T-helper 22 cell (primary cell): ENCODE measurements around the gene COPG1.

ENCODE experiments used
- DNase-seq: peaks from one replicate; pipeline ENCODE4 v3.0.0-alpha.2; 2020; ENCODE audit warnings: low read depth

Gene COPG1

DNA sequence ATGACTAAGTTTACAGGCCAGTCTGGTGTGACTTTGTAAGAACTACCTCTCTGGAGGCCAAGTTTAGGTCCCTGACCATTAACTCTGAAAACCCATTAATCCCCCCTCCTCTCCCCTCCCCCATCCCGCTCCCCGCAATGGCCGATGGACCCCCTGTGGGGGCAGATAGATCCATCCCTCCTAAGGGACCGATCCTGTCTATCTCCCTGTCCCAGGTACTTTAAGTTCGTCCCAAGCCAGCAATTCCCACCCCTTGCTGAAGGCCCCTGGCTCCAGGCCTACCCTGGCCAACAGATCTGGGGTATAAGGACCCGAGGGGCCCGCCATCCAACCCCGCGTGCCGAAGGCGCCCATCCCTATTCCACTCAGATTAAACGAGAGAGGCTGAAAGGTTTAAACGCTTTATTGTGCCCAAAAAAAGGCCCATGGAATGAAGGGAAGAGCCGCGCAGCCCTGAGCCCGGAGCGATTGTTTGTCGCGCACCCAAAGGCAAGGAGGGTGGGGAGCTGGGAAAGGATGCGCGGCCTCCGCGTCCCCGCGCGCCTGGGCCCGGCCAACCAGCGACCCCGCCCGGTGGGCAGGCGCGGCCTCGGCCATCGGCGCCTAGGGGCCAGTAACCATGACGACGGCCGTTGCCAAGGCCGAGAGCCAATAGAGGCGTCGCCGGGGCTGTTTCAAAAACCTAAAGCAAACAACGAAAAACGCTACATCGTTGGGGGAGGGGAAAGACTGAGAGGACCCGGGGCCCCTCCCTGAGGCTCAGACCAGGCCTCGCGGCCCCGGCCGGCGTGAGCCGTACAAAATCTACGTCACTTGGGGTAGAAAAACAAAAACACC is 65.2 kb downstream of the COPG1 start:
- peak; percentile 31 for DNase-seq

DNA sequence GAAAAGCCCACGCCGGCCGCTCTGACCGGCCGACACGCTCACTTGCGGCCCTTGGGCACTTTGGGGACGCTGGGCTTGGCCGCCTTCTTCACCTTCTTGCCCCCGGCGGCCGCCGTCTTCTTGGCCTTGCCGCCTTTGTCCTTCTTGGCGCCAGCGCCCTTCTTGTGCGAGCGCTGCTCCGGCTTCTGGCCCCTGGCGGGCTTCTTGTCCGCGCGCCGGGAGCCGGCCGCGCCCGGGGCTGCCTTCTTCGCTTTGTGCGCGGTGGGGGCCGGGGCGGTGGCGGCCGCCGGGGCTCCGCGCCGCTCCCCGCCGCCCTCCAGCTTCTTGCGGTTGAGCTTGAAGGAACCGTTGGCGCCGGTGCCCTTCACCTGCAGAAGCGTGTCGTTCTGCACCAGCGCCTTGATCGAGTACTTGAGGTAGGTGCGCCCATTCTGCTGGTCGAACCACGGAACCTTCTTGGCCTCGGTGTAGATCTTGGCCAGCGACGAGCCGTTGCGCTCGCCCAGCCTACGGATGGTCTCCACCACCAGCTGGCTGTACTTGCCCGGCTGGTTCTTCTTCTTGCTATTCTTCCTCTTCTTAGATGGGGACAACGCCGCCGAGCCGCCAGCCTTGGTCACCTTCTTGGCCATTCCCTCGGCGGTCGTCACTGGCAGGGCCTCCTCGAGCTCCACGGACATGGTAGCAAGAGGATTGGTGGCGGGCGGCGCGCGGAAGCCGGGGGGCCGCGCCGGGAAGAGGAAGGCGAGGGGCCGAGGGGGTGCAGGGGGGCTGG is 66.0 kb downstream of the COPG1 start:
- DNase-seq = no peak

DNA sequence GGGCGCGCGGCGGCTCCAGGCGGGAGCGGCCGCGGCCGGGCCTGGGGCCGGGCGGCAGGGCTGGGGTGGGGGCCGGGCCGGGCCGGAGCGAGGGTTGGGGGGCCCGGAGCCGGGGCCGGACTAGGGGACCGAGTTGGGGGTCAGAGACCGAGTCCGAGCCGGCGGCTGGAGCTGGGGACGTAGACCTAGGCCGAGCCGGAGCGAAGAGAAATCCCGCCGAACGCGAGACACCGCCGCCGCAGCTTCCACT is 66.5 kb downstream of the COPG1 start:
- no peak for DNase-seq

DNA sequence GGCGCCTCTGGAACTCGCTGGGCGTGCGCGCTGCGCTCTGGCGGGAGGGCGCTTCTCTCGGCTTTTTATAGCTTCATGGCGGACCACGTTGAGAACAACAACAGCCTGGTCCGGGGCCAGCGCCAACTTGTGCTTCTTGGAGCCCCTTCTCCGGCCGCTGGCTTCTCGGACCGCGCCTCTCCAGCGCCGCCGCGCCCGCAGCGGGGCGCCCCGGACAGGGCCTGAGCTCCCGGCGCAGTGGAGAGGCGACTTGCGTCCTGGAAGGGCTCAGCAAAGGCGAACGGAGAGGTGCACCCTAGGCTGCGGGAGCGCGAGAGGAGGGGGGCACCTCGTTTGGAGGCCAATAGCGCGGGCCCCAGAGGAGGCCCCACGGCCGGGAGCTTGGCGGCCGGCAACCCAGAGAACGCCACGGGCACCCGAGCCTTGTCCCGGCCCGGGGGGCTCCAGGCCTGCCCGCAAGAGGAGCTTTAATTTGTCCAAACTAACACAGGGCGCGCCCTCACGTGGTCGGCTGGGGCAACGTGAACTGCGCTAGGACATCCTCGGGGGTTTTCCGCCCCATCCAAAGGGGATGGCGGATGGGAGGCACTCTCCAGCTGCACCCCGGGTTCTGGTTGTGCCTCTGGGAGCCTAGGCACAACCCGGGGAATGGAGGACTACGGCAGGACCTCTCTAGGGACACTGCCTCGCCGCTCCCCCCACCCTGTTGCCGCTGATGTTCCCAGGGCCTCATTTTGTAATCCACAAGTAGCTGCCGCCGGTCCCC is 67.0 kb downstream of the COPG1 start:
- peak; percentile 65 for DNase-seq

DNA sequence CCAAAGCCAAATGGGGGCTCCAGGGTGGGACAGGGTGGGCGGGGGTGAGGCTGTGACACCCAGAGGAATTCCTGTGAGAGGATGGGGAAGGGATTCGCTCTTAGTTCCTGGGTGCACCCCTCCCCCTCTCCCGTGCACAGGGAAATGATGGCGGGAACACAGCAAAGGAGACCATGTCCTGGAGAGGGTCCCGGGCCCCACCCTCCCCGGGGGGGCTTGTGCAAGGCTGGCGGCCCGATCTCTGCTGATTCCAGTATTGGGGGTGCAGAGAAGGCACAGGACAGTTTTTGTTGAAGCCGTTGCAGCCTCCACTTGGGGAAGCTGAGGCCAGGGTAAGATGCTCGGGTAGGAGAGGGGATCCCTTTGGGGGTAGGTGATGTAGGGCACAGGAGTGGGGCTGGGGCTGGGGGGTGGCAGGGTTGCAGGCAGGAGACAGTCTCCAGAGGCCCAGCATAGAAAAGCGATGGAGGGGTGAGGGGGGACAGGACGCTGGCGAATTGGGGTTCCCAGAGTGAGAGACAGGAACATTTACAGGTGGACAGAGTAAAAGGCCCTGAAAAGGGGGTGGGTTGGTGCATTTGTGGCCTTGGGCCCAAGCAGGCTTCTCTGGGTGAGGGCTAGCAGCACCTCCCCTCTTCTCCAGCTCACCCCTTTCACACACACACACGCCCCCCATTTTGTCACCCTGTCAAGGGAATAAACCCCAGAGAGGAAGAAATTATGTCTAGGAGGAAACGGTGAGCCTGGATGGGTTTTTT is 67.8 kb downstream of the COPG1 start:
- DNase-seq = no peak

DNA sequence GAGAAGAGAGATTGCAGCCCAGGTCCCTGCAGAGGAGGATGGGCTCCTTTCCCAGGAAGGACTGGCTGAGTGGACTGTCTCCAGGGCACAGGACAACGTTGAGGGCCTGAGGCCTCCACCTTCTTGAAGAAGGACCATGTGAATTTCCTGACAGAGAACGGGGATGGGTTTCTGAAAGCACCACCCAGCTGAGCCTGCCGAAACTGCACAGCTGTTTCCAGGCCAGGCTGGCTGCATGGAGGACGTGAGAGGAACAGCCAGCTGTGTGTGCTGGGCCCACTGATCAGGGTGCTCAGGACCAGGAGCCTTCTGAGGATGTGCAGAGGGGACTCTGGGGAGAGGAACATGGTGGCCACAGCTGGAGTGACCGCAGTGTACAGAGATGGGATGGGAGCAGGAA is 68.4 kb downstream of the COPG1 start:
- DNase-seq = no peak

DNA sequence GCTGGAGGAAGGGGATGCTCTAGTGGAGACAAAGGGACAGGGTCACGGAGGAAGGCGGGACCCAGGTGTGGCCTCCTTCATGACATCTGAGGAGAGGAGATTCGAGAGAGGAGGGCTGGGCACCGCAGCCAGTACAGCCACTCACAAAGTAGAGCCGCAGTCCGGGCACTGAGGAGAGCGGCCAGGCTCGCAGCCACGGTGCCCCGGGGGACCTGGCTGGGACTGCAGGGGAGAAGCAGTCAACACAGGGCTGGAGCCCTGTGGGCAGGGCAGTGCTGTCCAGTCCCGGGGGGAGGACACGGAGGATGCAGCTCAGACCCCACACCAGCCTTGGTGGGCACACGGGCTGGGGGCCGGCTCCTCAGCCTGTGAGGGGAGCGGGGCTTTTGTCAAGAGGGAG is 69.5 kb downstream of the COPG1 start:
- DNase-seq = no peak

DNA sequence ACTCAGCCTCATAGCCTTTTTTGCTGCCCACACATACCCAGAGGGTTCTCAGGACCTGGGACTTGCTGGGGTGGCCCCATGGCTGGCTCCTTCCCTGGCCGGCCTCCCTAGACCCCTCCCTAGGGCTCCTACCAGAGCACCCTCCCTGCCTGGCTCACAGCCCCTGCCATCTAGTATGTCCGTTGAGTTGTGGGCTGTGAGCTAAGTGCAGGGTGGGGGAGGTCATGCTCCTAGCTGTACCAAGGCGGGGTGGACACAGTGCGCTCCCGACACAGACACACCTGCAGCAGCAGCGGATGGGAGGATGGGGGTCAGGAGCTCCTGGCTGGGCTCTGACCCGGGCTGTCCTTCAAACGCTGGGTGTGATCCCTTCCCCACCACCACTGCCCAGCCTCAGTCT is 70.9 kb downstream of the COPG1 start:
- no peak for DNase-seq

DNA sequence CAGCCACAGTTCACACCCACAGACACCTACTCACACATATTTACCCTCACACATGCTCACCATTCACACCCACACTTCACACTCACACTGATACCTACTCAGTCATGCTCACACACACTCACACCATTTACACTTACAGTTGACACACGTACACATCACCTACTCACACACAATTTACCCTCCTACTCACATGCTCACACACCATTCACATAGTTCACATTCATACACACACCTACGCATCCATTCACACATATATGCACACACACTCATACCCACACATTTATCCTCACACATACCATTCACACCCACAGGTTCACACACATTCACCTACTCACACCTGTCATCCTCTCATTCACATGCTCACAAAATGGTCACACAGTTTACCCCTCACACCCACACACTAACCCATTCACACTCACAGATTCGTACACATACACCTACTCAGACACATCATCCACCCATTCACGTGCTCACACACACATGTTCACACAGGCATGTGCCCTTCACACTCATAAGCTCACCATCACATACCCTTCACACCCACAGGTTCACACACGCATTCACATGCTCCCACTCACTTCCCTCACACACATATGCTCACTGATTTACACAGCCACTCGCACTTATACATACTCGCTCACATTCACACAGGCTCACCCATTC is 71.5 kb downstream of the COPG1 start:
- no peak for DNase-seq

DNA sequence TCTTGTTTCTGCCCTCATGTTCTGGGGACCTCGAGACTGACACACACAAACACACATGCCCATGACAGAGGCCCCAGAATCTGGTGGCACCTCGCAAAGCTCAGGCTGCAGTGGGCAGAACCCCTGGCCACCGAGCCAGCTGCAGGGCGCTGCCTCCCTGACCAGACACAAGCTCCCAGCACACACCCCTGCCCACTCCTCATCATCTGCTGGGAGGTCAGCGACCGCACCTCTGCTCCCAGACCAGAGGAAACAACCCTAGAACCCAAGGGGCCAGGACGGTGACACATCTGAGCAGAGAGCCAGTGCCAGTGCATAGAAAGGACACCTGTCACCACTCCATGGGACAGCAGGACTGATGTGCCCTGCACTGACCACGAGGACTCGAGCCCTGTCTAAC is 72.5 kb downstream of the COPG1 start:
- no peak for DNase-seq

DNA sequence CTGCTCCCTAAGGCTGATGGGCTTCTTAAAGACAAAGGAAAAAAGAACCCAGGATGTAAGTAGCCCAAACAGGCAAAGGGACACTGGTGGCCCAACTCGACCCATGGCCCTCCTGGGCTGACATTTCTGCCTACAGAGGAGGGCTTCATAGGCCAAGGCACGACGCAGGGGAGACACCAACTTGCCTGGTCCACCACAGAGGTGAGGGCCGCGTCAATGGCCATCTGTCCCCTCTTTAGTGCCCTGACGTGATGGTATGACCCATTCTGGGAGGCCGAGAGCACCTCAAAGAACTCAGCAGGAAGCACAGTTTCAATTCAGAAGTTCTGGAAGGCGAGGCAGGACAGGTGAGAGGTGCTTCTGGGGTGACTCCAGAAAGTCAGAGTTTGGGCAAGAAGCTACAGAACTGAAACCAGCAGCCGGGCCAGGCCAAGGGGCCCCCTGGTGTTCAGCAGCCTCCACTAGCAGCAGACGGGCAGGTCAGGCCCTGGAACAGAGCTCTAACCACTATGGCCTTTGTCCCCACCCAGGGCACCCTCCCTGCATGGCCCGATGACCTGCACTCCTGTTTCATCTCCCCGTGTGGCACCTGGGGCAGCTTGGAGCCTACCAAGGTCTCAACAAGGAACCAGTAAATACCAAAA is 74.4 kb downstream of the COPG1 start:
- DNase-seq = no peak

DNA sequence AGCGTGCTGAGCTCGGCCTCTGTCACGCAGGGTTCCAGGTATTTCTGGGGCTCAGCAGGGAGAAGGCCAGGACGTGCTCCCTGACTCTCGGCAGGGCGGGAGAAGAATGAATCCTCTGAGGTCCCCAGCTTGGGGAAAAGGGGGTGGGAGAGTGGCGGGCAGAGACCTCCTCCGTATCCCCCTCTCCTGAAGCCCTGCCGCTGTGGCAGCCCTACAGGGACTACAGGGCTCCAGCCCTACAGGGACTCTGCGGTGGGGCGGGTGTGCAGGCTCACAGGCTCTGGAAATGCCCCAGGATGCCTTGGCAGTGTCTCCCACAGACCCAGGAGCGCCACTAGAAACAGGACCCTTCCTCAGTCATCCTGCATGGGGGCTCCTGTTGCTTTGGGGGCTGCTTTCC is 75.4 kb downstream of the COPG1 start:
- no peak for DNase-seq

DNA sequence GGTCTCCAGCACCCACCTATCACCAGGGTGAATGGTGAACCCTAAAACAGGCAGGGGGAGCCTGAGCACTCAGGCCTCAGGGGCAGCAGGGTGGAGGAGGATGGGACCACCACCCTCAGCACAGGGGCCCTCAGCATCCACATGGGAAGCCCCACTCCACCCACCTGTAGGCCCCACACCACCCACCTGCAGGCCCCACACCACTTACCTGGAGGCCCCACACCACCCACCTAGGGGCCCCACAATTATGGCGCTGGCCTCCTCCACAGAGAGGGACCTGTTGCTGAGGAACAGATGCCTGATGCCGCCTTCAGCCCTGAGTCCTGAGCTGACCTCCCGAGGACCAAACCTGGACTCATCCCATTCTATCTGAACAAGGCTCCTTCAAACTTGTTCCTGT is 76.0 kb downstream of the COPG1 start:
- no peak for DNase-seq

DNA sequence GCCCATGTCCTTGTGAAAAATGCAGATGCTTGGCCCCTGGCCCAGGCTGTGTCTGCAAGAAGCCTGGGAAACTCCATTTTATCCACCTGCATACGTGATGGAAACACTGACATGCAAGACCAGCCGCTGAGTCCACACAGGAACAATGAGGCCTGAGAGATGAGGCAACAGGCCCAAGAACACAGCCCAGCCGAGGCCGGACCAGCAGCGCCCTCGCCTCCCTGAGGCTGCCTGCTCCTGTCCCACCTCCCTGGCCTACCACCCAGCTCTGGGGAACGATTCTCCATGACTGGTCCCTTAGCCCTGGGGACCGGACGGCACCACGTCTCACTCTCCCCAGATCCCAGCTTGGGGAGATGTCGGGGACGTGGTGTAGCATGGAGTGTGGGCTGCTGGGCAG is 76.7 kb downstream of the COPG1 start:
- DNase-seq = no peak

DNA sequence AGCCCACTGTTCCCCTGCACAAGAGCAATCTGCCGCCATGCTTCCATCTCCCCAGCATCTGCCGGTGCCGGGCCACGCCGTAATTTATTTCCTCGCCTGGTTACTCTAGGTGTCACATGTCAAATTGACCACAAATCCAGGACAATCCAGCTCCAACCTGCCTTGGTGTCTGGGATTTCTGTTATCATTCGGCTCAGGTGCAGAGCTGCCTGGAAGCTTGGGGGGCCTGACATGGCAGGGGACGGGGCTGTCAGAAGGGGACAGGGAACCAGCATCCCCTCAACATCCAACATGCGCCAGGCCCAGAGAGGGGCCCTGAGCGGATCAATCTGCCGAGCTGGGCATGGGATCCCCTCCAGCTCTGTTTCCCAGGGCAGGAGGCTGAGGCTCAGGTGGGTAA is 77.2 kb downstream of the COPG1 start:
- DNase-seq = no peak
